ENCODE measurements around the gene RELN. TPM values are rescaled to one million over a fixed set of nuclear protein-coding genes. Genes with fewer than 3 reads are reported as not detected.

RELN gene
- total and polyA plus RNA-seq, 4 experiments from 2014 or later, result not detected

DNA sequence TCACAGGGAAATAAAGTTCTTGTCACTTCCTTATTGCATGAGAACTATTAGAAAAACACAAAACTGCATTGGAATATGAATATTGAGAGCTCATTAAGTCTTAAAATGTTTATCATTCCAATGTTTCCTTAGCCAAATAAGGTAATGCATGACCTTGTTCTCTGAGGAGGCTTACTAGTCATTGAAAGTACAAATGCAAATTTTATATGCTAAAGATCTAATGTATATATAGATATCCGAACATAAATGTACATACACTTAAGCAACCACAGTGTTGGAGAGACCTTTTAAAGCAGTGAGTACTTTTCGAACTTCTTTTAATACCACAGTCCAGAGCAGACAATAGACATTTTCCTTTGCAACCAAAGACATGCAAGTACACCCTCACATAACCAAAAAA lies 96.1 kb downstream of the RELN start:
- H3K27me3 Mint-ChIP-seq, result peaks cover 0 to 4% of the 10 kb centered on the region in 2 donors
- intact Hi-C loops (cut with micrococcal nuclease), result no loop called here
- Histone ChIP-seq H3K27ac (ENCODE audit: low read depth, low read length) (no peak overlapping the region), H3K36me3 (ENCODE audit: insufficient read depth, low read length) (no peaks in the 10 kb centered on the region), H3K4me3 (ENCODE audit: low read length in 2 of 2) (no peak overlapping the region), H3K27me3 (ENCODE audit: insufficient read depth, low read length) (no peaks in the 10 kb centered on the region), H3K4me1 (ENCODE audit: insufficient read depth, low read length) (no peaks in the 10 kb centered on the region), H3K9me3 (ENCODE audit: control insufficient read depth in 1 of 2, low read length in 2 of 2) (no peaks in the 10 kb centered on the region)
- peaks cover 0 to 5% (median 0%) of the 10 kb centered on the region in 8 donors for H3K9me3 Mint-ChIP-seq
- no peaks in the 10 kb centered on the region for H3K36me3 Mint-ChIP-seq
- H3K4me3 Mint-ChIP-seq, result no peak overlapping the region
- ChIA-PET POLR2A (ENCODE audit: partially characterized antibody) (no interaction called here), CTCF (ENCODE audit: partially characterized antibody) (no interaction called here)
- peaks cover 0 to 2% (median 0%) of the 10 kb centered on the region in 4 donors for H3K4me1 Mint-ChIP-seq
- H3K27ac Mint-ChIP-seq, result no peak overlapping the region
- no peak for DNase-seq

- H3K36me3 ChIP-seq (ENCODE audit: insufficient read depth, low read length), result no peaks in the 10 kb centered on the region
- POLR2A ChIA-PET (ENCODE audit: partially characterized antibody), result no interaction called here
- Mint-ChIP-seq H3K9me3 (peaks cover 0 to 5% (median 3%) of the 10 kb centered on the region in 8 donors), H3K27me3 (peaks cover 0 to 5% of the 10 kb centered on the region in 2 donors), H3K4me1 (peaks cover 0 to 2% (median 0%) of the 10 kb centered on the region in 4 donors), H3K27ac (no peak overlapping the region), H3K36me3 (no peaks in the 10 kb centered on the region), H3K4me3 (no peak overlapping the region)
- CTCF ChIA-PET (ENCODE audit: partially characterized antibody), result no interaction called here
- no peaks in the 10 kb centered on the region for H3K4me1 ChIP-seq (ENCODE audit: insufficient read depth, low read length)
- DNase-seq, result no peak
- no peak overlapping the region for H3K27ac ChIP-seq (ENCODE audit: low read depth, low read length)
- intact Hi-C loops (cut with micrococcal nuclease), result no loop called here
- no peaks in the 10 kb centered on the region for H3K27me3 ChIP-seq (ENCODE audit: insufficient read depth, low read length)
- no peak overlapping the region for H3K4me3 ChIP-seq (ENCODE audit: low read length in 2 of 2)
- no peaks in the 10 kb centered on the region for H3K9me3 ChIP-seq (ENCODE audit: control insufficient read depth in 1 of 2, low read length in 2 of 2)
Measured at GRCh38 chr7:103889451-103889850, 100.0 kb downstream of the RELN start.

DNA sequence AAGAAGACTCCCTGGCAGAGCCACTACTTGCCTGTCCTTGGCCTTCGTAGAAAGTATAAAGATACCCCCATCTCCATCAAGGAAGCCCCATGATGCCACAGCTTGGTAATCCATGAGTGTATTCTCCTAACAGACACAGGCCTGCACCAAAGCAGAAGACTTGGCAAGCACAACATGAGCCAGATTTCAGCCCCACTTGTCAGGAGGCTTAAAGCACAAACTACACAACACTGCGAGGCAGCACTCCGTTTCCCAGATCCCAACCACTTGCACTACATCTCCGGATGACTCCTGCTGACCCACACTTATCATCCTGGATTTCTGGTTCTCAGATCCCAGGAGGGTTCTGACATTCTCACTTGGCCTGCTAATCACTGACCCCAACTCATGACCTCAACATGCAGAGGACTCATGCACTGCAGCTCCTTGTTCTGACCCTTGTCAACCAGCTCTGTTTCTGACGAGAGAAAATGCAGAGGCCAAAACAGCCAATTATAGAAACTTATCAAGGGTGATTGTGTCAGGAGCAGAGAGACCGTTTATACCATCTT lies 100.8 kb downstream of the RELN start:
- no peak overlapping the region for H3K27ac ChIP-seq (ENCODE audit: low read depth, low read length)
- Mint-ChIP-seq H3K27ac (no peak overlapping the region), H3K9me3 (peaks cover 0 to 7% (median 4%) of the 10 kb centered on the region in 8 donors), H3K4me3 (no peak overlapping the region), H3K27me3 (peaks cover 0 to 5% of the 10 kb centered on the region in 2 donors), H3K36me3 (no peaks in the 10 kb centered on the region), H3K4me1 (peaks cover 0 to 2% (median 0%) of the 10 kb centered on the region in 4 donors)
- no peak for DNase-seq
- ChIA-PET POLR2A (ENCODE audit: partially characterized antibody) (no interaction called here), CTCF (ENCODE audit: partially characterized antibody) (no interaction called here)
- no peaks in the 10 kb centered on the region for H3K4me1 ChIP-seq (ENCODE audit: insufficient read depth, low read length)
- no peaks in the 10 kb centered on the region for H3K27me3 ChIP-seq (ENCODE audit: insufficient read depth, low read length)
- H3K4me3 ChIP-seq (ENCODE audit: low read length in 2 of 2), result no peak overlapping the region
- intact Hi-C loops (cut with micrococcal nuclease), result no loop called here
- no peaks in the 10 kb centered on the region for H3K36me3 ChIP-seq (ENCODE audit: insufficient read depth, low read length)
- no peaks in the 10 kb centered on the region for H3K9me3 ChIP-seq (ENCODE audit: control insufficient read depth in 1 of 2, low read length in 2 of 2)

- CTCF ChIA-PET (ENCODE audit: partially characterized antibody), result no interaction called here
- H3K4me1 Mint-ChIP-seq, result no peaks in the 10 kb centered on the region
- no peaks in the 10 kb centered on the region for H3K27me3 ChIP-seq (ENCODE audit: insufficient read depth, low read length)
- DNase-seq, result no peak
- intact Hi-C loops (cut with micrococcal nuclease), result no loop called here
- no peaks in the 10 kb centered on the region for H3K4me1 ChIP-seq (ENCODE audit: insufficient read depth, low read length)
- H3K36me3 ChIP-seq (ENCODE audit: insufficient read depth, low read length), result no peaks in the 10 kb centered on the region
- no peaks in the 10 kb centered on the region for H3K36me3 Mint-ChIP-seq
- no peak overlapping the region for H3K4me3 Mint-ChIP-seq
- no peak overlapping the region for H3K27ac ChIP-seq (ENCODE audit: low read depth, low read length)
- H3K27me3 Mint-ChIP-seq, result peaks cover 0 to 5% of the 10 kb centered on the region in 2 donors
- no peak overlapping the region for H3K4me3 ChIP-seq (ENCODE audit: low read length in 2 of 2)
- H3K9me3 Mint-ChIP-seq, result peaks cover 0 to 11% (median 4%) of the 10 kb centered on the region in 8 donors
- H3K27ac Mint-ChIP-seq, result no peak overlapping the region
- H3K9me3 ChIP-seq (ENCODE audit: control insufficient read depth in 1 of 2, low read length in 2 of 2), result no peaks in the 10 kb centered on the region
- POLR2A ChIA-PET (ENCODE audit: partially characterized antibody), result no interaction called here
Measured at GRCh38 chr7:103887853-103888602, 101.4 kb downstream of the RELN start.

DNA sequence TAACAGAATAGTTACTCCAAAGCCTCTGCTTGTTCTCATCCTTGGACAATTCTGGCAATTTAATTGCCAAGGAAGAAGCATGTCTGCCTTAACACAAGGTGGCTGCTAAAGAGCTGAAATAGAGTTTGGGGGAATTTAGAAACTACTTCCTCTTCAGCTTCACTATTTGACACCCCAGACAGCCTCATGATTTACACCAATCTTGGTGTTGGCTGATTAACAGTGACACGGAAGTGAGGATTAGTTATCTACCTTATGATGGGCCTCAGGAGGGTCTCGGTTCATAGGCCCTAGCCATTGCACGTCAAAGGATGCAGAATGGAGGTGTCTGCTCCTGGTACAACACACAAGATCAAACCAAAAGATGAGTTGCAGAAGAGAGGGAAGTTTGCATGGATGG lies 102.4 kb downstream of the RELN start:
- Mint-ChIP-seq H3K27ac (no peak overlapping the region), H3K4me1 (no peaks in the 10 kb centered on the region), H3K9me3 (peaks cover 0 to 12% (median 4%) of the 10 kb centered on the region in 8 donors), H3K36me3 (no peaks in the 10 kb centered on the region), H3K27me3 (peaks cover 1 to 7% of the 10 kb centered on the region in 2 donors), H3K4me3 (no peak overlapping the region)
- Histone ChIP-seq H3K27me3 (ENCODE audit: insufficient read depth, low read length) (no peaks in the 10 kb centered on the region), H3K4me1 (ENCODE audit: insufficient read depth, low read length) (no peaks in the 10 kb centered on the region), H3K36me3 (ENCODE audit: insufficient read depth, low read length) (no peaks in the 10 kb centered on the region), H3K27ac (ENCODE audit: low read depth, low read length) (no peak overlapping the region), H3K4me3 (ENCODE audit: low read length in 2 of 2) (no peak overlapping the region), H3K9me3 (ENCODE audit: control insufficient read depth in 1 of 2, low read length in 2 of 2) (no peaks in the 10 kb centered on the region)
- ChIA-PET CTCF (ENCODE audit: partially characterized antibody) (no interaction called here), POLR2A (ENCODE audit: partially characterized antibody) (no interaction called here)
- intact Hi-C loops (cut with micrococcal nuclease), result no loop called here
- no peak for DNase-seq

DNA sequence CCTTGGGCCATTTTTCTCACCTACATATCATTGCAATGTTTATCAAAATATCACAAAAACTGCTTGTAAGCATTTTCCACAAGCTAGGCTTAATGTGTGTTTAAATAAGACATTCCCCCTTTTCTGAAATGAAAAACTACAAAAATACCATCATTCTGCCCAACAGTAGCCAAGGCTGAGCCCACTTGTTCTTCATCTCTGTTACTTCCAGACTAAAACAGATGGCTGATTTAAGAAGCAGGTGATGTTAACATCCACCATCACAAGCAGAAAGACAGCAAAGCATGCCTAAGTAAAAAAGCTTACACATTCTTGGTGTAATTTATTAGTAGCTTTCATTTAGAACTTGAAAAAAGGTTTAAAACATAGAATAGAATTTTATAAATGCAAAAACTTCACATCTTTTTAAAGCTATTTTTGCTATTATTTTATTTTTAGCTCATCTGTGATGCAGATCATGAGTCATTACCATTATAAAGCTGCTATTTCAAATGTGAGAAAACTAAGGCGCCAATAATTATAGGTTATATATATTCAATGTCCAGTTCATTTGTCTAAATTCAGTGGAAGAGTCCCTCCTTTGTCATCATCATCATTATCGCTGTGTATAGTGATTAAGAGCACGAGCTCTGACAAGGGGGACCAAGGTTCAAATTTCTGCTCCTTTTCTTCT lies 109.4 kb downstream of the RELN start:
- H3K27ac Mint-ChIP-seq, result no peak overlapping the region
- Histone ChIP-seq H3K4me1 (ENCODE audit: insufficient read depth, low read length) (no peaks in the 10 kb centered on the region), H3K36me3 (ENCODE audit: insufficient read depth, low read length) (no peaks in the 10 kb centered on the region), H3K27me3 (ENCODE audit: insufficient read depth, low read length) (no peaks in the 10 kb centered on the region), H3K4me3 (ENCODE audit: low read length in 2 of 2) (no peak overlapping the region), H3K27ac (ENCODE audit: low read depth, low read length) (no peak overlapping the region), H3K9me3 (ENCODE audit: control insufficient read depth in 1 of 2, low read length in 2 of 2) (no peaks in the 10 kb centered on the region)
- ChIA-PET CTCF (ENCODE audit: partially characterized antibody) (no interaction called here), POLR2A (ENCODE audit: partially characterized antibody) (no interaction called here)
- DNase-seq, result no peak
- intact Hi-C loops (cut with micrococcal nuclease), result no loop called here
- no peaks in the 10 kb centered on the region for H3K36me3 Mint-ChIP-seq
- H3K4me3 Mint-ChIP-seq, result no peak overlapping the region
- no peaks in the 10 kb centered on the region for H3K4me1 Mint-ChIP-seq
- peaks cover 3 to 7% of the 10 kb centered on the region in 2 donors for H3K27me3 Mint-ChIP-seq
- H3K9me3 Mint-ChIP-seq, result peaks cover 0 to 11% (median 3%) of the 10 kb centered on the region in 8 donors

DNA sequence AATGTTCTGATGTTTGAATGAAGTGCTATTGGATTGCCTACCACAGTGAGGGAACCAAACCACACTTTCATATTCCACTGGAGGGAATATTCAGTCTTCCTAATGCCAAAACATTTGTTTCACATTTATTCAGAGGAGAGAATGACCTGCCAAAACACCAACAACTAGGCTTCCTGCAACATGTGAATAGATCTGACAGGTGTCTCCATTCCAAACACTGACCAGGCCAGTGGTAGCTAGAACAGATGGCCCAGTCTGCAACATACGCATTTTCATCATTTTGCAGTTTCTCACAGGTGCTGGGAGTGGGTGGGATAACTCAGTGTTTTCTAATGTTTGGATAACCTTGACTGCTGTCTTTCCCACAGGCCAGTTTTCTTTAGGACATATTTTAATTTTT lies 110.0 kb downstream of the RELN start:
- no peaks in the 10 kb centered on the region for H3K4me1 ChIP-seq (ENCODE audit: insufficient read depth, low read length)
- Mint-ChIP-seq H3K9me3 (peaks cover 0 to 11% (median 2%) of the 10 kb centered on the region in 8 donors), H3K4me1 (no peaks in the 10 kb centered on the region), H3K27me3 (peaks cover 3 to 7% of the 10 kb centered on the region in 2 donors), H3K27ac (no peak overlapping the region), H3K4me3 (no peak overlapping the region), H3K36me3 (no peaks in the 10 kb centered on the region)
- H3K36me3 ChIP-seq (ENCODE audit: insufficient read depth, low read length), result no peaks in the 10 kb centered on the region
- no peak overlapping the region for H3K4me3 ChIP-seq (ENCODE audit: low read length in 2 of 2)
- no peak for DNase-seq
- intact Hi-C loops (cut with micrococcal nuclease), result no loop called here
- ChIA-PET POLR2A (ENCODE audit: partially characterized antibody) (no interaction called here), CTCF (ENCODE audit: partially characterized antibody) (no interaction called here)
- H3K27ac ChIP-seq (ENCODE audit: low read depth, low read length), result no peak overlapping the region
- no peaks in the 10 kb centered on the region for H3K9me3 ChIP-seq (ENCODE audit: control insufficient read depth in 1 of 2, low read length in 2 of 2)
- H3K27me3 ChIP-seq (ENCODE audit: insufficient read depth, low read length), result no peaks in the 10 kb centered on the region

All from CD4-positive, alpha-beta memory T cell (primary cell).